GM21367 (cell line): Measurements from ENCODE around the gene F11.
"Not testable (repeated sequence)": the region's sequence is repeated elsewhere in the genome, so short reads cannot be mapped to it uniquely, and the experiment has no call there.

Experiments used
- ATAC-seq: cut with Tn5 transposase; IDR thresholded peaks from one replicate; pipeline ENCODE4 v1.9.1; 2021; ENCODE audit not compliant: unreplicated experiment

The F11 gene

DNA sequence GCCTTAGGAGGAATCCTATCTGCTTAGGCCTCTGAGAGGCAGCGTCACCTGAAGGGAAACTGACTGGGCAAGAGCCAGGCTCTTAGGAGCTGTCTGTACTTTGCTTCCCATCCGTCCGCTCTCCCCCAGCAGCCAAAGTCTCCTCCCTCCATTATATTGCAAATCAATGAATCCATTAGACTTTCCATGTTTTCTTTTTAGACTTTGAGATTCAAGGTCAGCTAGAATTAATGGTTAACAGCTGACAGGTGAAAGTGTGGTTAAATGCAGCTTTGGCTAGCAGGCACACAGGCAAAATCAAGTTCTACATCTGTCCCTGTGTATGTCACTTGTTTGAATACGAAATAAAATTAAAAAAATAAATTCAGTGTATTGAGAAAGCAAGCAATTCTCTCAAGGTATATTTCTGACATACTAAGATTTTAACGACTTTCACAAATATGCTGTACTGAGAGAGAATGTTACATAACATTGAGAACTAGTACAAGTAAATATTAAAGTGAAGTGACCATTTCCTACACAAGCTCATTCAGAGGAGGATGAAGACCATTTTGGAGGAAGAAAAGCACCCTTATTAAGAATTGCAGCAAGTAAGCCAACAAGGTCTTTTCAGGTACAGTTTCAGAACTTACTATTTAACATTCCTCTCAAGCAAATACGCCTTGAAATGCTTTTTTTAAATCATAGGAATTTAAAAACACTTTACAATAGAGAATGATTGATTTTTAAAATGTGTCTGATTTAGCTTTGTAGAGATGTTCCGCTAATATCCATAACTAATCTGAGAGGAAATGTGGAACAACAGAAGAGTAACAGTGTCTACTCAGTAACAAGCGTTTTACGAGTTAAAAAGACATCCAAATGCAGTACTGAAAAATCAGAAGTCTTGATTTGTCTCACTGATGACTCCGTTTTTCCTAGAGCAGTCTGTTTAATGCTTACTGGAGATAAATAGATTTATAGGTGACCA lies at the start of gene F11:
TSS of gene F11 (plus strand) at position 507 of the 970 bp plus-strand sequence. CDS start 948 bp downstream, outside the sequence.
- ATAC-seq = no peak

DNA sequence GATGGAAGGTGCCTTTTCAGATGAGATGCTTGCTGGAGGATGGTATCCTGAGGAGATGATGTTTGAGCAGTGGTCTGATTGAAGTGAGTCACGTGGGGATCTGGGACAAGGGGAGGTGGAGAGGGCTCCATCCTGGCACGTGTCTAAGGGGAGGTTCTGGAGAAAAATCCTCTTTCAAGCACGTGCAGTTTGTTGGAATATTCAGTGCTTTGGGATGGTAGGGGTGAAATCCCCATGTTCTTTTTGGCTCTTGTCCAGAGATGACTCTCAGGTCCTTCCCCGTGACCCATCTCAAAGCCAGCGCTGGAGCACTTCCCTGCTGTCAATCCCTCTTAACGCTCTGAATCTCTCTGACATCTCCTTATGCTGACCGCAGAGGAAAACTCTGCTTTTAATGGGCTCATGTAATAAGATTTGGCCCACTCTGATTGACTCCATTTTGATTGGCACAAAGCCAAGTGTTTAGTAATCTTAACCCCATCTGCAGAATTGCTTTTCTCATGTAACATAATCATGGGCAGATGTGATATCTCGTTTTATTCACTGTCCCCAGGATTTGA lies 49.4 kb upstream of the F11 start:
- ATAC-seq = no peak

DNA sequence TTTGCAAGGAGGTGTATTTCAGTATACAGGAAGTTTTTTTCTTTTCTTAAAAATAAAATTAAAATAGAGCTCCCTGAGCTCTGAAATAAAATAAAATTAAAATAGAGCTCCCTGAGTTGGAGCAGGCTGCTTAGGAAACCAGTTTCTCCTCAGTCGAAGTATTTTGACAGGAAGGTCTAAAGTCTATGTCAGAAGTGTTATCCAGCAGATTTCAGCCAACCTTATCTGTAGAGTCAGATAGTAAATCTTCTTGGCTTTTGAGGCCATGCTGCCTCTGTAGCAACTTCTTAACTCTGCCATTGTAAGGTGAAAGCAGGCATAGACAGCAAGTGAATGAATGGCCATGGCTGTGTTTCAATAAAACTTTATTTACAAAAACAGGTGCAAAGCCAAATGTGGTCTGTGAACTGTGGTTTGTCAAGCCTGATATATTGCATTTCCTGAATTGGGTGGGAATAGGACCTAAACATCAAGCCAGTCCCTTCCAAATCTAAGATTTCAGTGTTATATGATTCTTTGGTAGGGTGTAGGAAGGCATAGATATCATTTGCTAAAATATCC lies 48.2 kb upstream of the F11 start:
- no peak for ATAC-seq

GRCh38 chr4:186221624-186222023 lies 44.4 kb upstream of the F11 start:
- ATAC-seq = no peak

DNA sequence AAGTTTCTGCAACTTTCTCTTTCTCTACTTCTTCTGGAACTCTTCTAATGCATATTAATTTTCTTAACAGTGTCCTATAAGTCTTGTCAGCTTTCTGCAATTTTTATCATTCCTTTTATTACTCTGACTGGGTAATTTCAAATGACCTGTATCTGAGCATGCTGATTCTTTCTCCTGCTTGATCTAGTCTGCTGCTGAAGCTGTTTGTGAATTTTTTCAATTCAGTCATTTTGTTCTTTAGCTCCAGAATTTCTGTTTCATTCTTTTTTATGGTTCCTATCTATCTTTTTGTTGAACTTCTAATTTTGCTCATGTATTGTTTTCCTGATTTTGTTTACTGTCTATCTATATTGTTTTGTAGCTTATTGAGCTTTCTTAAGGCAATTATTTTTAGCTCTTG lies 40.1 kb upstream of the F11 start:
- ATAC-seq = no peak

- no peak for ATAC-seq
Observed at GRCh38 chr4:186226521-186227189, 39.3 kb upstream of the F11 start.

- ATAC-seq = no peak
Observed at GRCh38 chr4:186227221-186227620, 38.8 kb upstream of the F11 start, which contains the start of gene KLKB1. Gene KLKB1 (plus strand): TSS chr4:186227507. CDS start chr4:186228196, 689 bp downstream.

GRCh38 chr4:186227744-186228513 lies 38.1 kb upstream of the F11 start:
- ATAC-seq = no peak

DNA sequence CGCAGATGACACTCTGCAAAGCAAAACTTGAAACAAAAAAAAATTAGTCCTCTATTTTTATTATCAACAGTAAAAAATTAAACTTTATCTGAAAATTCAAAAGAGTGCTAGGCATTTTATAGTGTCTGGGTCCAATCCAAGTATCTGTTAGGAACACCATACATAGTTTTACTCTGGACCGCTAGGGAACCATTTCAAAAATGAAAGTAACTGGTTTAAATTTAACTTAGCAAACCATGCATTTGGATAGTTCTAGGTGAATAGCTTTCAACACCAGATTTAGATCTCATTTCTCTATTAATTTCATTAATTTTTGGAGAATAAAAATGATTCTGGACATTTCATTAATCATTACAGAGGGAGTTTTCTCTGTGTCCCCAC lies 37.5 kb upstream of the F11 start:
- ATAC-seq = no peak

DNA sequence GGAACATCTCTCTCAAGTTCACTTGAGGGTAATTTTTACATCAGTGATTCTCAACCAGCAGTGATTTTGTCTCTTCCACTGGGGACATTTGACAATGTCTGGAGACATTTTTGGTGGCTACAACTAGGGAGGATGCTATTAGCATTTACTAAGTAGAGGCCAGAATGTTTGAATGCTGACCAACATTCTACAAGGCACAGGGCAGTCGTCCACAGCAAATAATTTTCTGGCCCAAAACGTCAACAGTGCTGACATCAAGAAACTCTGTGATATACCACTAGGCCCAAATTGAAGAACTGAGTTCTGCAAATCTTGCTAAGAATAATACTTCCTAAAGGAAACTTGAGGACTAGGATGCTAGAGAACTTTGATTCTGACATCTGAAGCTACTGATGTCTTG lies 31.6 kb upstream of the F11 start:
- no peak for ATAC-seq

DNA sequence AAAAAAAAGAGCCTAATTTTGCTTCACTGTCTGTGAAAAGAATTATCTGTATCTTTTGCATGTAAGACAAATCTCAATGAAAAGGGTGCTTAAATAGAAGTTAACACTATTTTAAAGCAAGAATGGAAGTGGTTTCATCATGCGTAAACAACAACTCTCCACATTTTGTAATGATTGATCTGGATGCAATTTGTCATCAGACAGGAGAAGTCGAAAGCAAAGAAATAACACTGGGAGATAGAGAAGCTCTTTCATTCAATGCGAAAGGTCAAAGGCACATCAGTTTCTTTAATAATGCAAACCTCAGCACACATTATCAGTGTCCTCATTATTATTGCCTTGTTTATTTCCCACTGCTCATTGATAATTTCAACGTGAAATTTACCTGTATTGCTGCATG lies 29.9 kb upstream of the F11 start:
- ATAC-seq = no peak

- no peak for ATAC-seq
Observed at GRCh38 chr4:186240452-186240847, 25.5 kb upstream of the F11 start.

DNA sequence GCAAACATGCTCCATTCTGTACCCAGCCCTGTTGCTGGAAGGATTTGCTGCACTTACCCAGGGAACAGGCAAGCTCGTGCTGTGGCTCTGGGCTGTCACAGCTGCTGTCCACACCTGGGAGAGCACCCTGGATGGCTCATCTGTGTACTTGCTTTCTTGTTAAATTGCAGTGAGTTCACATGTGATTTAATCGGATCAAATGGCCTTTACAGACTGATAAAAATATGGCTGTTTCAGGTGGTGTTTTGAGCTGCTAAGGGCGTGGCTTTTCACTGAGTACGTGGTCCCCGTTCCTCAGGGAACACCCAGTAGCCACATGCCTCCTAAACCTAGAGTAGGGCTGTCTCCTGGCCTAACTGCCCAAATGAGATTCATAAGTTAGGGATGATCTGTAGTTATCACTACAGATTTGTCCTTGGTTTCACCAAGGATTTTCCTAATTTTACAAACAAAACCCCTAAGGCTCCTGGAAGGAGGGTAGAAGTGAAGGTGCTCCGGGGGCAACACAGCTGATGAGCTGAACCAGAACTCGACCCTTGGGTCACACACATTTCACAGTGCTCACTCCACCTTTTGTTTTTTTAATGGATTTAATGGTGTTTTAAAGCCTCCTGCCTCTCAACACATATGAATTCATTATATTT lies 25.0 kb upstream of the F11 start:
- no peak for ATAC-seq

DNA sequence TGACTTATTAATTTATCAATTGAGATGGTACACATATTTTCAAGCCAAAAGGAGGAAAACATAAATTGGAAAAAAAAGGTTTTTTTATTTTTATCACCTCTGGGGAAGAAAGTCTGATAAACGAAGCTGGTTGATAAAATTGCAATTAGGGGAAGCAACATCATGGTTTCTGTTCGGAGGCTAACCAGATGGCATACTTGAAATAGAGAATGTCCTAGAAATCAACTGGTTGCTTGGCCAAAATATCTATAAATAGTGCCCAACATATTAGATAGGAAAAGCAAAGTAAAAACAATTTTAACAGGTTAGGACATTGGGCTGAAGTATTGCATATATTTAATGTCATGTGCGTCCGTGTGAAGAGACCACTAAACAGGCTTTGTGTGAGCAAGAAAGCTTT lies 24.4 kb upstream of the F11 start:
- ATAC-seq = no peak

GRCh38 chr4:186242031-186242430 lies 24.0 kb upstream of the F11 start:
- ATAC-seq = not testable (repeated sequence)

DNA sequence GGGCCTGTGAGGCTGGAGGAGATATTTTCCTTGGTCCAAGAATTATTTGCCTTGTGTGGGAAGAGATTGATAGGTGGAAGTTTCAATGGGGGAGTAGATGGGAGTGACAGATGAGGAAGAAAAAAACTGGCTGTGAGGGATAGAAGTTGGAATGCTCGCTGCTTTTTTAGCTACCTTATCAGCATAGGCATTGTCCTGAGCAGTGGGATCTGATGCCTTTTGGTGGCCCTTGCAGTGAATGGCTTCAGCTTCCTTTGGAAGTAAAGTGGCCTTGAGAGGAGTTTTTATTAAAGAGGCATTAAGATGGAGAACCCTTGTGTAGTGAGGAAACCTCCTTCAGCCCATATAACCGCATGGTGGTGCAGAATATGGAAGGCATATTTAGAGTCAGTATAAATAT lies 22.7 kb upstream of the F11 start:
- no peak for ATAC-seq

- no peak for ATAC-seq
Observed at GRCh38 chr4:186244835-186245234, 21.2 kb upstream of the F11 start.

DNA sequence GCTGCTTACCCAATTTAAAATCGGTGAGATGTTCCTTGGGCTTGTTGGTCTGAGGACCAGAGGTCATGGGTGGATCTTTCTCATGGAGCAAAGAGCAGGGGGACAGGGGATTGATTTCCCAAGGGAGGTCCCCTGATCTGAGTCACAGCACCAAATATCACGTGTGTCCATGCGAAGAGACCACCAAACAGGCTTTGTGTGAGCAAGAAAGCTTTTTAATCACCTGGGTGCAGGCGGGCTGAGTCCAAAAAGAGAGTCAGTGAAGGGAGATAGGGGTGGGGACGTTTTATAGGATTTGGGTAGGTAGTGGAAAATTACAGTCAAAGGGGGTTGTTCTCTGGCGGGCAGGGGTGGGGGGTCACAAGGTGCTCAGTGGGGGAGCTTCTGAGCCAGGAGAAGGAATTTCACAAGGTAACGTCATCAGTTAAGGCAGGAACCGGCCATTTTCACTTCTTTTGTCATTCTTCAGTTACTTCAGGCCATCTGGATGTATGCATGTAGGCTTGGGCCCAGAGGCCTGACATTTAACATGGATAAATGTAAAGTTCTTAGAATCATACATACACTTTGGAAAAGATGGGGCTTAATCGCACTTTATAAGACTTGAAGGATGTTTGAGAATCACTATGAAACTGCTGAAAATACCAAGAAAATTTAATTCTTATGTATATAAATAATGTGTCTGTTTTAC lies 18.8 kb upstream of the F11 start:
- ATAC-seq = not testable (repeated sequence)

GRCh38 chr4:186248643-186249042 lies 17.3 kb upstream of the F11 start:
- ATAC-seq = no peak
